PFSK-1 (cell line): Measurements from ENCODE around the gene CTNNBL1.

ENCODE experiments used
- FOXP2 ChIP-seq: optimal IDR thresholded peaks from 2 replicates; pipeline ENCODE3; 2011; ENCODE audit warnings: borderline replicate concordance, control low read depth, inconsistent platforms; ENCODE audit not compliant: insufficient read depth; ENCODE audit errors: extremely low read length, extremely low read depth
- POLR2AphosphoS5 ChIP-seq: IDR thresholded peaks from 2 replicates; pipeline ENCODE4 v1.6.1; 2012; ENCODE audit warnings: low read depth, mild to moderate bottlenecking, control low read depth, low read length, moderate library complexity
- SIN3A ChIP-seq: IDR thresholded peaks from 2 replicates; pipeline ENCODE4 v1.6.1; 2012; ENCODE audit warnings: mild to moderate bottlenecking, low read length, moderate library complexity, borderline replicate concordance; ENCODE audit not compliant: insufficient read depth
- TAF1 ChIP-seq: IDR thresholded peaks from 2 replicates; pipeline ENCODE4 v1.6.1; 2012; ENCODE audit warnings: low read length, control low read depth, borderline replicate concordance; ENCODE audit not compliant: insufficient read depth
- TF ChIP-seq, protein P1 (sequence below), 2 experiments: IDR thresholded peaks; 2 replicates each; pipeline versions ENCODE4 v1.6.1 to v1.8.0; 2011 to 2012; ENCODE audit warnings: low read depth in 2 of 2, low read length in 2 of 2, control low read depth in 1 of 2, inconsistent platforms in 1 of 2, mild to moderate bottlenecking in 1 of 2, moderate library complexity in 1 of 2; ENCODE audit not compliant: insufficient read depth in 1 of 2

DNA sequence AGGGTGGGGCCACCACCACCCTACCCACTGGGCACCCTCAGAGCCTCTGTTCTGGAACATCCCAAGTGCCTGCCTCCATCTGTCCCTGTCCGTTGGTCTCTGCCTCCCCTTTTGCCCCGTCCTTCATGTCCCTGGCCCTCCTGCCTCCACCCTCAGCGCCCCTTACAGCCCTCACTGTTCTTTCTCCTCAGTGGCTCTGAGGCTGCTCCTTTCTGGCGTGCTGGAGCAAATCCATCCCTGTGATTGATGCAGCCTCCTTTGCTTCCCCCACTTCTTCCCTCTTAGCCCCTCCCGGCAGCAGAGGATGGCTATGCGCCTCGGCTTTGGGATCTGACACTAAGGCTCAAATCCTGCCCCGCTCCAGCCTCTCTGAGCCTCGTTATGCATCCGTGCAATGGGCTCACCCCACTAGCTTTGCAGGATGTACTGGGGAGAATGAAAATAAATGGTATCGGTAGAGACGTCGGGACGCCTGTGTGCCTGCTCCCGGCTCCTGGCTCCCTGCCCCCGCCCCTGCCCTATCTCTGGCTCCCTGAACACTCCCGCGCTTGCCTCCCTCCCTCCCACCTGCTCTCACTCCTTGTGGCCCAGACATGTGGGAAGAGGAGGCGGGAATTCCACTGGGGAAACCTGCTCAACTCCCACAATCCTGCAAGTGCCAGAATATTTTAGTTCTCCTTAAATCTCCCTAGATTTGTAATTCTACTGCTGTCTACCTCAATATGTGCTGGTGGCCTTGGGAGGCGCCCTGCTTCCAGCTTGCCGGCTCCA is 222.2 kb downstream of the CTNNBL1 start:
- TF ChIP-seq POLR2AphosphoS5: no peak
- no peak for TF ChIP-seq TAF1
- TF ChIP-seq, protein P1, sequence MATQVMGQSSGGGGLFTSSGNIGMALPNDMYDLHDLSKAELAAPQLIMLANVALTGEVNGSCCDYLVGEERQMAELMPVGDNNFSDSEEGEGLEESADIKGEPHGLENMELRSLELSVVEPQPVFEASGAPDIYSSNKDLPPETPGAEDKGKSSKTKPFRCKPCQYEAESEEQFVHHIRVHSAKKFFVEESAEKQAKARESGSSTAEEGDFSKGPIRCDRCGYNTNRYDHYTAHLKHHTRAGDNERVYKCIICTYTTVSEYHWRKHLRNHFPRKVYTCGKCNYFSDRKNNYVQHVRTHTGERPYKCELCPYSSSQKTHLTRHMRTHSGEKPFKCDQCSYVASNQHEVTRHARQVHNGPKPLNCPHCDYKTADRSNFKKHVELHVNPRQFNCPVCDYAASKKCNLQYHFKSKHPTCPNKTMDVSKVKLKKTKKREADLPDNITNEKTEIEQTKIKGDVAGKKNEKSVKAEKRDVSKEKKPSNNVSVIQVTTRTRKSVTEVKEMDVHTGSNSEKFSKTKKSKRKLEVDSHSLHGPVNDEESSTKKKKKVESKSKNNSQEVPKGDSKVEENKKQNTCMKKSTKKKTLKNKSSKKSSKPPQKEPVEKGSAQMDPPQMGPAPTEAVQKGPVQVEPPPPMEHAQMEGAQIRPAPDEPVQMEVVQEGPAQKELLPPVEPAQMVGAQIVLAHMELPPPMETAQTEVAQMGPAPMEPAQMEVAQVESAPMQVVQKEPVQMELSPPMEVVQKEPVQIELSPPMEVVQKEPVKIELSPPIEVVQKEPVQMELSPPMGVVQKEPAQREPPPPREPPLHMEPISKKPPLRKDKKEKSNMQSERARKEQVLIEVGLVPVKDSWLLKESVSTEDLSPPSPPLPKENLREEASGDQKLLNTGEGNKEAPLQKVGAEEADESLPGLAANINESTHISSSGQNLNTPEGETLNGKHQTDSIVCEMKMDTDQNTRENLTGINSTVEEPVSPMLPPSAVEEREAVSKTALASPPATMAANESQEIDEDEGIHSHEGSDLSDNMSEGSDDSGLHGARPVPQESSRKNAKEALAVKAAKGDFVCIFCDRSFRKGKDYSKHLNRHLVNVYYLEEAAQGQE (IDR thresholded peaks at IDR 0.05; ENCODE audit: insufficient read depth in 1 of 2, low read depth in 2 of 2, low read length in 2 of 2): no peak
- no peak for TF ChIP-seq SIN3A
- no peak for TF ChIP-seq FOXP2
